Liver (tissue), 3 donors: Measurements from ENCODE around the gene DOK1.

ENCODE experiments used
- FOXA1 ChIP-seq: IDR thresholded peaks from 2 replicates; pipeline ENCODE4 v1.6.1; 2016; ENCODE audit warnings: antibody characterized with exemption
- HNF4A ChIP-seq, 2 donors: conservative IDR thresholded peaks; 2 replicates each; pipeline ENCODE4 v1.6.1; 2016; ENCODE audit warnings: antibody characterized with exemption in 2 of 2, mild to moderate bottlenecking in 2 of 2
- JUND ChIP-seq, 2 donors: IDR thresholded peaks; 2 replicates each; pipeline ENCODE4 v1.6.1; 2016; ENCODE audit warnings: antibody characterized with exemption in 2 of 2
- MAX ChIP-seq: IDR thresholded peaks from 2 replicates; pipeline ENCODE4 v1.6.1; 2016; ENCODE audit warnings: antibody characterized with exemption
- RAD21 ChIP-seq, 2 donors: IDR thresholded peaks; 2 replicates each; pipeline ENCODE4 v1.6.1; 2016; ENCODE audit warnings: antibody characterized with exemption in 2 of 2, mild to moderate bottlenecking in 2 of 2
- REST ChIP-seq: IDR thresholded peaks from 2 replicates; pipeline ENCODE4 v1.6.1; 2016; ENCODE audit warnings: antibody characterized with exemption, mild to moderate bottlenecking
- RXRA ChIP-seq, 2 donors: IDR thresholded peaks; 2 replicates each; pipeline ENCODE4 v1.6.1; 2017 to 2018; ENCODE audit warnings: antibody characterized with exemption in 2 of 2, mild to moderate bottlenecking in 1 of 2
- SP1 ChIP-seq: IDR thresholded peaks from 2 replicates; pipeline ENCODE4 v1.6.1; 2018; ENCODE audit warnings: antibody characterized with exemption, mild to moderate bottlenecking
- YY1 ChIP-seq: IDR thresholded peaks from 2 replicates; pipeline ENCODE4 v1.6.1; 2016; ENCODE audit warnings: antibody characterized with exemption, mild to moderate bottlenecking
- TF ChIP-seq, protein P1 (sequence below): fragments of 150-350 bp; IDR thresholded peaks from 2 replicates; pipeline ENCODE4 v1.5.1; 2017; ENCODE audit warnings: improper control_type of control experiment, low read depth, low read length; ENCODE audit not compliant: missing input control
- TF ChIP-seq, protein P2 (sequence below): IDR thresholded peaks from 2 replicates; pipeline ENCODE4 v1.6.1; 2016; ENCODE audit warnings: antibody characterized with exemption
- donor health status: healthy.
- donor health status: healthy.

- TF ChIP-seq, protein P1, sequence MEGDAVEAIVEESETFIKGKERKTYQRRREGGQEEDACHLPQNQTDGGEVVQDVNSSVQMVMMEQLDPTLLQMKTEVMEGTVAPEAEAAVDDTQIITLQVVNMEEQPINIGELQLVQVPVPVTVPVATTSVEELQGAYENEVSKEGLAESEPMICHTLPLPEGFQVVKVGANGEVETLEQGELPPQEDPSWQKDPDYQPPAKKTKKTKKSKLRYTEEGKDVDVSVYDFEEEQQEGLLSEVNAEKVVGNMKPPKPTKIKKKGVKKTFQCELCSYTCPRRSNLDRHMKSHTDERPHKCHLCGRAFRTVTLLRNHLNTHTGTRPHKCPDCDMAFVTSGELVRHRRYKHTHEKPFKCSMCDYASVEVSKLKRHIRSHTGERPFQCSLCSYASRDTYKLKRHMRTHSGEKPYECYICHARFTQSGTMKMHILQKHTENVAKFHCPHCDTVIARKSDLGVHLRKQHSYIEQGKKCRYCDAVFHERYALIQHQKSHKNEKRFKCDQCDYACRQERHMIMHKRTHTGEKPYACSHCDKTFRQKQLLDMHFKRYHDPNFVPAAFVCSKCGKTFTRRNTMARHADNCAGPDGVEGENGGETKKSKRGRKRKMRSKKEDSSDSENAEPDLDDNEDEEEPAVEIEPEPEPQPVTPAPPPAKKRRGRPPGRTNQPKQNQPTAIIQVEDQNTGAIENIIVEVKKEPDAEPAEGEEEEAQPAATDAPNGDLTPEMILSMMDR: no peak
- TF ChIP-seq SP1: no peak
- no peak for TF ChIP-seq JUND (IDR thresholded peaks at IDR 0.05)
- no peak for TF ChIP-seq REST
- no peak for TF ChIP-seq MAX
- TF ChIP-seq FOXA1: no peak
- no peak for TF ChIP-seq HNF4A (conservative IDR thresholded peaks at IDR 0.05)
- TF ChIP-seq, protein P2, sequence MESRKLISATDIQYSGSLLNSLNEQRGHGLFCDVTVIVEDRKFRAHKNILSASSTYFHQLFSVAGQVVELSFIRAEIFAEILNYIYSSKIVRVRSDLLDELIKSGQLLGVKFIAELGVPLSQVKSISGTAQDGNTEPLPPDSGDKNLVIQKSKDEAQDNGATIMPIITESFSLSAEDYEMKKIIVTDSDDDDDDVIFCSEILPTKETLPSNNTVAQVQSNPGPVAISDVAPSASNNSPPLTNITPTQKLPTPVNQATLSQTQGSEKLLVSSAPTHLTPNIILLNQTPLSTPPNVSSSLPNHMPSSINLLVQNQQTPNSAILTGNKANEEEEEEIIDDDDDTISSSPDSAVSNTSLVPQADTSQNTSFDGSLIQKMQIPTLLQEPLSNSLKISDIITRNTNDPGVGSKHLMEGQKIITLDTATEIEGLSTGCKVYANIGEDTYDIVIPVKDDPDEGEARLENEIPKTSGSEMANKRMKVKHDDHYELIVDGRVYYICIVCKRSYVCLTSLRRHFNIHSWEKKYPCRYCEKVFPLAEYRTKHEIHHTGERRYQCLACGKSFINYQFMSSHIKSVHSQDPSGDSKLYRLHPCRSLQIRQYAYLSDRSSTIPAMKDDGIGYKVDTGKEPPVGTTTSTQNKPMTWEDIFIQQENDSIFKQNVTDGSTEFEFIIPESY: no peak
- no peak for TF ChIP-seq YY1
- TF ChIP-seq RXRA (IDR thresholded peaks at IDR 0.05): no peak
- TF ChIP-seq RAD21 (IDR thresholded peaks at IDR 0.05): no peak
Observed at GRCh38 chr2:74562126-74562775, 7.7 kb downstream of the DOK1 start.
